Vagina (tissue), 2 donors: ENCODE data around the gene CEP162.

ENCODE experiments used
- CTCF ChIP-seq, 3 experiments: fragments of 450-650 bp in 2 of 3; fragments of 200-600 bp in 1 of 3; sonication (generic) in 1 of 3; IDR thresholded peaks; one replicate each; pipeline ENCODE4 v1.5.1; 2017 to 2019; ENCODE audit warnings: antibody characterized with exemption in 3 of 3, mild to moderate bottlenecking in 2 of 3, moderate library complexity in 2 of 3
- POLR2A ChIP-seq, 2 donors: fragments of 450-650 bp; IDR thresholded peaks; one replicate each; pipeline ENCODE4 v1.6.1; 2017; ENCODE audit warnings: antibody characterized with exemption in 2 of 2, mild to moderate bottlenecking in 2 of 2, moderate library complexity in 2 of 2
- POLR2AphosphoS5 ChIP-seq, 2 donors: sonication (generic); formaldehyde crosslinking; IDR thresholded peaks; one replicate each; pipeline ENCODE4 v1.9.0; 2017; ENCODE audit warnings: antibody characterized with exemption in 2 of 2, mild to moderate bottlenecking in 2 of 2, low read depth in 1 of 2; ENCODE audit not compliant: insufficient read depth in 1 of 2

GRCh38 chr6:84243240-84243639 lies 15.8 kb upstream of the CEP162 start:
- TF ChIP-seq CTCF (IDR thresholded peaks at IDR 0.05) (no peak), POLR2AphosphoS5 (IDR thresholded peaks at IDR 0.05; ENCODE audit: insufficient read depth in 1 of 2, low read depth in 1 of 2) (no peak), POLR2A (IDR thresholded peaks at IDR 0.05) (no peak)
